ENCODE data around the gene AJAP1. TPM values are rescaled to one million over a fixed set of nuclear protein-coding genes. Genes with fewer than 3 reads are reported as not detected.

The AJAP1 gene
- total RNA-seq, 2 donors from 2014 or later: 0.41 to 0.49 TPM

GRCh38 chr1:4781646-4782045 is 127.2 kb downstream of the AJAP1 start:
- no peaks in the 10 kb centered on the region for H3K27me3 ChIP-seq (replicated peaks; ENCODE audit: insufficient read depth)
- no peak overlapping the region for H3K4me3 ChIP-seq
- H3K4me1 ChIP-seq (ENCODE audit: control insufficient read depth in 1 of 2, low read depth in 2 of 2): no peaks in the 10 kb centered on the region
- no peaks in the 10 kb centered on the region for H3K36me3 ChIP-seq
- ATAC-seq (ENCODE audit: insufficient number of reproducible peaks, low FRiP score, low read depth) (no peak), DNase-seq (ENCODE audit: low spot score) (no peak)
- TF ChIP-seq CTCF (IDR thresholded peaks at IDR 0.05): no peak
- no peaks in the 10 kb centered on the region for H3K9me3 ChIP-seq
- H3K27ac ChIP-seq: no peak overlapping the region

- H3K9me3 ChIP-seq: no peaks in the 10 kb centered on the region
- no peaks in the 10 kb centered on the region for H3K27me3 ChIP-seq (replicated peaks; ENCODE audit: insufficient read depth)
- no peaks in the 10 kb centered on the region for H3K4me1 ChIP-seq (ENCODE audit: control insufficient read depth in 1 of 2, low read depth in 2 of 2)
- no peak overlapping the region for H3K4me3 ChIP-seq
- no peak overlapping the region for H3K27ac ChIP-seq
- DNase-seq (ENCODE audit: low spot score): no peak
- ATAC-seq (ENCODE audit: insufficient number of reproducible peaks, low FRiP score, low read depth): no peak
- H3K36me3 ChIP-seq: no peaks in the 10 kb centered on the region
- no peak for TF ChIP-seq CTCF (IDR thresholded peaks at IDR 0.05)
These were observed 130.4 kb downstream of the AJAP1 start for GRCh38 chr1:4784761-4785160.

- Histone ChIP-seq H3K27me3 (replicated peaks; ENCODE audit: insufficient read depth) (no peaks in the 10 kb centered on the region), H3K4me1 (ENCODE audit: control insufficient read depth in 1 of 2, low read depth in 2 of 2) (no peaks in the 10 kb centered on the region), H3K4me3 (no peak overlapping the region), H3K9me3 (no peaks in the 10 kb centered on the region), H3K36me3 (no peaks in the 10 kb centered on the region), H3K27ac (no peak overlapping the region)
- no peak for ATAC-seq (ENCODE audit: insufficient number of reproducible peaks, low FRiP score, low read depth)
- TF ChIP-seq CTCF (IDR thresholded peaks at IDR 0.05): no peak
- DNase-seq (ENCODE audit: low spot score): no peak
These were observed 131.6 kb downstream of the AJAP1 start for GRCh38 chr1:4786055-4786454.

GRCh38 chr1:4787551-4787950 is 133.1 kb downstream of the AJAP1 start:
- DNase-seq (ENCODE audit: low spot score) (no peak), ATAC-seq (ENCODE audit: insufficient number of reproducible peaks, low FRiP score, low read depth) (no peak)
- no peaks in the 10 kb centered on the region for H3K4me1 ChIP-seq (ENCODE audit: control insufficient read depth in 1 of 2, low read depth in 2 of 2)
- no peak overlapping the region for H3K27ac ChIP-seq
- no peaks in the 10 kb centered on the region for H3K27me3 ChIP-seq (replicated peaks; ENCODE audit: insufficient read depth)
- no peak overlapping the region for H3K4me3 ChIP-seq
- no peak for TF ChIP-seq CTCF (IDR thresholded peaks at IDR 0.05)
- H3K9me3 ChIP-seq: no peaks in the 10 kb centered on the region
- no peaks in the 10 kb centered on the region for H3K36me3 ChIP-seq

GRCh38 chr1:4792565-4792964 is 138.2 kb downstream of the AJAP1 start:
- no peak overlapping the region for H3K27ac ChIP-seq
- H3K9me3 ChIP-seq: no peaks in the 10 kb centered on the region
- H3K4me3 ChIP-seq: no peak overlapping the region
- no peak for TF ChIP-seq CTCF (IDR thresholded peaks at IDR 0.05)
- no peak for DNase-seq (ENCODE audit: low spot score)
- no peaks in the 10 kb centered on the region for H3K36me3 ChIP-seq
- no peaks in the 10 kb centered on the region for H3K27me3 ChIP-seq (replicated peaks; ENCODE audit: insufficient read depth)
- ATAC-seq (ENCODE audit: insufficient number of reproducible peaks, low FRiP score, low read depth): no peak
- no peaks in the 10 kb centered on the region for H3K4me1 ChIP-seq (ENCODE audit: control insufficient read depth in 1 of 2, low read depth in 2 of 2)
